ENCODE data around the gene SAP30. TPM values are rescaled to one million over a fixed set of nuclear protein-coding genes. Genes with fewer than 3 reads are reported as not detected.

The SAP30 gene
- total RNA-seq, 1 experiment from 2014 or later, result 9.8 TPM

DNA sequence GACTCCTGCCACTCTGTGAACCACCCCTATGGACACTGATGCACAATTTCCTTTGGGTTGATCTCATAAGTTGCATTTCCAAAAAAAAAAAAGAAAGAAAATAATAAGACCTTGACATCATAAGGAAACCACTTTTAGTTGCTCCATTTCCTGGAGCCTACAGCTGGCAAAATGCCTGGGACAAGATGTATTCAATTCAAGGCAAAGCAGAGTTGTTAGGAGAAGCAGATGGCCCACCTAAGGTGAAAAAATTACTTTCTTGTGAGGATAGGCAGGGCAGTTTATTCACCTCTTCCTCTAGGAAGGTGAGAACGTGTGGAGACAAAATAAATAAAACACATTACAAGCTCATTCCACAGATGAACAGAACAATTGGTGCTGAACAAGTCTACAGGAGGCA, 42.3 kb downstream of the SAP30 start:
- Histone ChIP-seq H3K36me3 (ENCODE audit: control insufficient read depth, insufficient read depth, low read length) (no peaks in the 10 kb centered on the region), H3K9me3 (no peaks in the 10 kb centered on the region), H3K27me3 (replicated peaks; ENCODE audit: control insufficient read depth, insufficient read depth, low read length) (no peaks in the 10 kb centered on the region), H3K4me3 (ENCODE audit: low read depth, low read length) (no peak overlapping the region), H3K4me1 (no peaks in the 10 kb centered on the region)
- Mint-ChIP-seq H3K27me3 (ENCODE audit: insufficient read depth, unreplicated experiment) (no peaks in the 10 kb centered on the region), H3K9me3 (ENCODE audit: unreplicated experiment) (no peaks in the 10 kb centered on the region), H3K36me3 (ENCODE audit: insufficient read depth, unreplicated experiment) (no peaks in the 10 kb centered on the region), H3K4me3 (ENCODE audit: unreplicated experiment) (no peak overlapping the region), H3K27ac (ENCODE audit: unreplicated experiment) (no peak overlapping the region), H3K4me1 (ENCODE audit: low read depth, unreplicated experiment) (no peaks in the 10 kb centered on the region)
- no peak for DNase-seq
- BruUV-seq (replicated peaks), result no TSS peak
- TF ChIP-seq, protein P1, sequence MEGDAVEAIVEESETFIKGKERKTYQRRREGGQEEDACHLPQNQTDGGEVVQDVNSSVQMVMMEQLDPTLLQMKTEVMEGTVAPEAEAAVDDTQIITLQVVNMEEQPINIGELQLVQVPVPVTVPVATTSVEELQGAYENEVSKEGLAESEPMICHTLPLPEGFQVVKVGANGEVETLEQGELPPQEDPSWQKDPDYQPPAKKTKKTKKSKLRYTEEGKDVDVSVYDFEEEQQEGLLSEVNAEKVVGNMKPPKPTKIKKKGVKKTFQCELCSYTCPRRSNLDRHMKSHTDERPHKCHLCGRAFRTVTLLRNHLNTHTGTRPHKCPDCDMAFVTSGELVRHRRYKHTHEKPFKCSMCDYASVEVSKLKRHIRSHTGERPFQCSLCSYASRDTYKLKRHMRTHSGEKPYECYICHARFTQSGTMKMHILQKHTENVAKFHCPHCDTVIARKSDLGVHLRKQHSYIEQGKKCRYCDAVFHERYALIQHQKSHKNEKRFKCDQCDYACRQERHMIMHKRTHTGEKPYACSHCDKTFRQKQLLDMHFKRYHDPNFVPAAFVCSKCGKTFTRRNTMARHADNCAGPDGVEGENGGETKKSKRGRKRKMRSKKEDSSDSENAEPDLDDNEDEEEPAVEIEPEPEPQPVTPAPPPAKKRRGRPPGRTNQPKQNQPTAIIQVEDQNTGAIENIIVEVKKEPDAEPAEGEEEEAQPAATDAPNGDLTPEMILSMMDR (IDR thresholded peaks at IDR 0.05; ENCODE audit: insufficient read depth in 1 of 2, low read depth in 1 of 2, low read length in 1 of 2, severe bottlenecking in 1 of 2, unreplicated experiment in 1 of 2), result no peak
- intact Hi-C loops (cut with micrococcal nuclease; ENCODE audit: unreplicated experiment), result no loop called here
- ChIA-PET POLR2A (interaction anchor here (0.7 kb wide), 1 partner anchor 29 kb away, joined by 3 read pairs; no protein-coding TSS in a partner anchor), CTCF (interaction anchor here (1.3 kb wide), 1 partner anchor 81 kb away, joined by 5 read pairs; no protein-coding TSS in a partner anchor)

DNA sequence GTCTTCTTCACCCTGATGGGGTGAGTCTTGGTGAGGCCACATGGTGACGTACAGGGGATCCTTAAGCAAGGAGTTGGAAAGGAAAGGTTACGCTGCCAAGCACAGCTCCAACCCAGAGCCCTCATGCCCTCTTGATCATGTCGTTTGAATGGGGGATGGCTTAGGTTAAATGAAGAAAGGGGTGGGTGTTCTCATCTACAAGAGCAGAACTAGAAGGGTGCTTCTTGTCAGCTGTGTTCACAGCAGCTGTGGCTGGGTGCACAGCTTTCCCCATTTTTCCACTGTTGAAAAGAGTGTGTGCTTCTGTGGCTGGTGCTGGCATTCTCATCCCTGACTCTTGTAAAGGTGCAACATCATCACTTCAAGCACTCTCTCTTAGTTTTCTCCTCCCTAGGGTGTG, 43.7 kb downstream of the SAP30 start:
- TF ChIP-seq, protein P1 (IDR thresholded peaks at IDR 0.05; ENCODE audit: insufficient read depth in 1 of 2, low read depth in 1 of 2, low read length in 1 of 2, severe bottlenecking in 1 of 2, unreplicated experiment in 1 of 2), result no peak
- POLR2A ChIA-PET, result no interaction called here
- H3K4me1 ChIP-seq, result no peaks in the 10 kb centered on the region

DNA sequence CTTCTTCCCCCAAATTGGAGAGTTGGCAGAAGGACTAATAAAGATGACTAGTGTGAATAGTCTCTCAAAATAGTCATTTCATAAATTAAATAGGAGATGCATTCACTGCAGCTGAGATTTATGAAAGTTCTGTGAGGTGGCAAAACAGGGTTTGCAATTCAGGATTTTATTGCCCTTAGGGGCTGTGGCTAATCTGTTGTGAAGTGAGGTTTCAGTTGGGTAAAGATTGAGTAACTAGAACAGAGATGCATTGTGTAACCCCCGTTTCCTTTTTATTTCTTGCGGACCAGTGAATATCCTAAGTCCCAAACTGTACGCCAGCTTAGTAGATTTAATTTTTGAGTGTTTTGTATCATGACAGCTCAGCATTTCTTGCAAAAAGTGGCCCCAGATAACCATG, 44.3 kb downstream of the SAP30 start:
- no peaks in the 10 kb centered on the region for H3K27me3 ChIP-seq (replicated peaks; ENCODE audit: control insufficient read depth, insufficient read depth, low read length)
- DNase-seq, result no peak
- no peaks in the 10 kb centered on the region for H3K9me3 ChIP-seq
- no peak overlapping the region for H3K4me3 ChIP-seq (ENCODE audit: low read depth, low read length)
- Mint-ChIP-seq H3K4me1 (ENCODE audit: low read depth, unreplicated experiment) (no peaks in the 10 kb centered on the region), H3K27ac (ENCODE audit: unreplicated experiment) (no peak overlapping the region), H3K9me3 (ENCODE audit: unreplicated experiment) (no peaks in the 10 kb centered on the region), H3K36me3 (ENCODE audit: insufficient read depth, unreplicated experiment) (no peaks in the 10 kb centered on the region), H3K4me3 (ENCODE audit: unreplicated experiment) (no peak overlapping the region), H3K27me3 (ENCODE audit: insufficient read depth, unreplicated experiment) (no peaks in the 10 kb centered on the region)
- no peaks in the 10 kb centered on the region for H3K36me3 ChIP-seq (ENCODE audit: control insufficient read depth, insufficient read depth, low read length)
- POLR2A ChIA-PET, result no interaction called here
- intact Hi-C loops (cut with micrococcal nuclease; ENCODE audit: unreplicated experiment), result no loop called here
- TF ChIP-seq, protein P1 (IDR thresholded peaks at IDR 0.05; ENCODE audit: insufficient read depth in 1 of 2, low read depth in 1 of 2, low read length in 1 of 2, severe bottlenecking in 1 of 2, unreplicated experiment in 1 of 2), result no peak
- H3K4me1 ChIP-seq, result no peaks in the 10 kb centered on the region
- CTCF ChIA-PET, result no interaction called here
- no TSS peak for BruUV-seq (replicated peaks)

More for the DNA sequence above, 43.7 kb downstream of the SAP30 start:
- H3K36me3 ChIP-seq (ENCODE audit: control insufficient read depth, insufficient read depth, low read length), result no peaks in the 10 kb centered on the region
- Mint-ChIP-seq H3K27ac (ENCODE audit: unreplicated experiment) (no peak overlapping the region), H3K4me3 (ENCODE audit: unreplicated experiment) (no peak overlapping the region), H3K36me3 (ENCODE audit: insufficient read depth, unreplicated experiment) (no peaks in the 10 kb centered on the region), H3K9me3 (ENCODE audit: unreplicated experiment) (no peaks in the 10 kb centered on the region), H3K27me3 (ENCODE audit: insufficient read depth, unreplicated experiment) (no peaks in the 10 kb centered on the region), H3K4me1 (ENCODE audit: low read depth, unreplicated experiment) (no peaks in the 10 kb centered on the region)
- no peak overlapping the region for H3K4me3 ChIP-seq (ENCODE audit: low read depth, low read length)
- no peak for DNase-seq
- BruUV-seq (replicated peaks), result no TSS peak
- H3K9me3 ChIP-seq, result no peaks in the 10 kb centered on the region
- CTCF ChIA-PET, result no interaction called here
- H3K27me3 ChIP-seq (replicated peaks; ENCODE audit: control insufficient read depth, insufficient read depth, low read length), result no peaks in the 10 kb centered on the region
- intact Hi-C loops (cut with micrococcal nuclease; ENCODE audit: unreplicated experiment), result no loop called here
